Vagina (tissue), 2 donors: Measurements from ENCODE around the gene JPH3. TPM values are rescaled to one million over a fixed set of nuclear protein-coding genes. Genes with fewer than 3 reads are reported as not detected.

ENCODE experiments used
- DNase-seq, 2 donors: peaks; one replicate each; pipeline ENCODE4 v3.0.0-alpha.2; 2017; ENCODE audit errors: extremely low spot score in 2 of 2
- H3K27ac ChIP-seq: fragments of 200-600 bp; sonication (generic); one replicate; pipeline ENCODE4 v1.5.1; 2019
- H3K27me3 ChIP-seq: fragments of 200-600 bp; sonication (generic); one replicate; pipeline ENCODE4 v1.5.1; 2019
- H3K36me3 ChIP-seq, 2 donors: fragments of 200-600 bp; sonication (generic); one replicate each; pipeline ENCODE4 v1.5.1; 2017 to 2019
- H3K4me1 ChIP-seq: fragments of 200-600 bp; sonication (generic); one replicate; pipeline ENCODE4 v1.5.1; 2019
- H3K4me3 ChIP-seq, 2 donors: fragments of 200-600 bp; sonication (generic); 1 replicate in 1 of 2; 2 replicates in 1 of 2; pipeline ENCODE4 v1.5.1; 2016 to 2019
- H3K9me3 ChIP-seq: fragments of 200-600 bp; sonication (generic); one replicate; pipeline ENCODE4 v1.5.1; 2019
- CTCF ChIP-seq, 3 experiments: fragments of 450-650 bp in 2 of 3; fragments of 200-600 bp in 1 of 3; sonication (generic) in 1 of 3; IDR thresholded peaks; one replicate each; pipeline ENCODE4 v1.5.1; 2017 to 2019; ENCODE audit warnings: antibody characterized with exemption in 3 of 3, mild to moderate bottlenecking in 2 of 3, moderate library complexity in 2 of 3
- POLR2A ChIP-seq, 2 donors: fragments of 450-650 bp; IDR thresholded peaks; one replicate each; pipeline ENCODE4 v1.6.1; 2017; ENCODE audit warnings: antibody characterized with exemption in 2 of 2, mild to moderate bottlenecking in 2 of 2, moderate library complexity in 2 of 2
- POLR2AphosphoS5 ChIP-seq, 2 donors: sonication (generic); formaldehyde crosslinking; IDR thresholded peaks; one replicate each; pipeline ENCODE4 v1.9.0; 2017; ENCODE audit warnings: antibody characterized with exemption in 2 of 2, mild to moderate bottlenecking in 2 of 2, low read depth in 1 of 2; ENCODE audit not compliant: insufficient read depth in 1 of 2
- intact Hi-C: fragments of 100-400 bp; cut with DNase I; formaldehyde crosslinking; loops from one replicate; pipeline ENCODE4 v1.15.1; 2023
- total RNA-seq: library from RNA; depleted of rRNA; stranded (reverse); fragments of >200 nt; gene quantifications from one replicate; pipeline ENCODE4 v1.2.3, GENCODE V29; 2016

Gene JPH3
- total RNA-seq, 1 donor from 2014 or later, result 2.0 TPM

DNA sequence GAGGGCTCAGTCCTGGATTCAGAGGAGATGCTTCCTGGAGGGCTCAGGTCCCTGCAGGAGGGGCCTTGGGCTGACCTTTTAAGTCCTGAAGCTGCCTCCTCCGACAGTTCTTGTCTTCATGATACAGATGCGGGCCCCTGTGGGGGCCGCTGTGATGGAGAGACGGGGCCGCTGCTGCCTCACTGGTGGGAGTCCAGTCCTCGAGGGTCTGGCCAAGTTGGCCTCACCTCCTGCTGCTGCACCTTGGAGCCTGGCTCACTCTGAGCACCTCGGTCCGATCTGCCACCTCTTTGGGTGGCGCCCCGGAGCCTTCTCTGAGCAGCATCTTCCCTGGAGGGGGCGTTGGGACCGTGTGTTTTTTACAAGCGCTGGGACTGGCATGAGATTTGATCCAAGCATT, 84.4 kb downstream of the JPH3 start:
- no peaks in the 10 kb centered on the region for H3K36me3 ChIP-seq
- H3K9me3 ChIP-seq, result no peaks in the 10 kb centered on the region
- DNase-seq, result no peak
- H3K27me3 ChIP-seq, result no peaks in the 10 kb centered on the region
- no peak overlapping the region for H3K27ac ChIP-seq
- H3K4me1 ChIP-seq, result no peaks in the 10 kb centered on the region
- intact Hi-C loops, result no loop called here
- TF ChIP-seq POLR2A (IDR thresholded peaks at IDR 0.05) (no peak), CTCF (IDR thresholded peaks at IDR 0.05) (no peak), POLR2AphosphoS5 (IDR thresholded peaks at IDR 0.05; ENCODE audit: insufficient read depth in 1 of 2, low read depth in 1 of 2) (no peak)
- no peak overlapping the region for H3K4me3 ChIP-seq

DNA sequence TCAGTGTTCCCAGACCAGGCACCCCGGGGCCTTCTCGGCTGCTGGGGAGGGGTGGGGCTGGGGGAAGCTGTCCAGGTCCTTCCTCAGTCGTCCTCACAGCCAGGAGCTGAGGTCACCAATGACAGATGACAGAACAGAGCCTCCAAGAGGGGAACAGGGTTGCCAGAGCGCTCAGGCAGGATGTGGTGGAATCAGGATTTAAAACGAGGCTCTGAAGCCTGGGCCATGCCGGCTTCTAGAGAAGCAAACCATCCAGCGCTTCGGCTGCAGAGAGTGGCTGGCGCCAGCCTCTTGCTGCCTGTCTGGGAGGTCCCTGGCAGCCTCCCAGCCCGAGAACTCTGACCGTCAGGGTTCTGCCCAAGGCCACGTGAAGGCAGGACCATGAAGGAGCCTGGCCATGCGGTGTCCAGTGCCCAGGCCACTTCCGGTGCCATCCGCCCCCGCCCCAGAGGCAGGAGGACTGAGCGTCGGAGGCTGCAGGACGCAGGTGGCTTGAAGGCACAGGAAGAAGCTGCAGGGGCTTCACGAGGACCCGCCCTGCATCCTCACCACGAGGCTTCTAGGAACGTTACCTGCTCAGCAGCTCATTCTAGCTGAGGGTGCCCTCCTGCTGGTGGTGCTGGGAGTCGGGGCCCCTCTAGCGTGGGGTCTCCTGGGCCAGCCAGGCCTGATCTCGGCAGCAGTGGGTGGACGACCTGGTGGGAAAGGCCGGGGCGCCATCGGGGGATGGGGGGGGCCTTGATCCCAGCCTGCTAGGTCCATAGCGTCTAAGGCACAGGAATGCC, 85.0 kb downstream of the JPH3 start:
- DNase-seq, result no peak
- intact Hi-C loops, result no loop called here
- no peaks in the 10 kb centered on the region for H3K27me3 ChIP-seq
- no peak overlapping the region for H3K27ac ChIP-seq
- TF ChIP-seq CTCF (IDR thresholded peaks at IDR 0.05) (no peak), POLR2A (IDR thresholded peaks at IDR 0.05) (no peak), POLR2AphosphoS5 (IDR thresholded peaks at IDR 0.05; ENCODE audit: insufficient read depth in 1 of 2, low read depth in 1 of 2) (no peak)
- H3K9me3 ChIP-seq, result no peaks in the 10 kb centered on the region
- no peaks in the 10 kb centered on the region for H3K36me3 ChIP-seq
- no peak overlapping the region for H3K4me3 ChIP-seq
- no peaks in the 10 kb centered on the region for H3K4me1 ChIP-seq

DNA sequence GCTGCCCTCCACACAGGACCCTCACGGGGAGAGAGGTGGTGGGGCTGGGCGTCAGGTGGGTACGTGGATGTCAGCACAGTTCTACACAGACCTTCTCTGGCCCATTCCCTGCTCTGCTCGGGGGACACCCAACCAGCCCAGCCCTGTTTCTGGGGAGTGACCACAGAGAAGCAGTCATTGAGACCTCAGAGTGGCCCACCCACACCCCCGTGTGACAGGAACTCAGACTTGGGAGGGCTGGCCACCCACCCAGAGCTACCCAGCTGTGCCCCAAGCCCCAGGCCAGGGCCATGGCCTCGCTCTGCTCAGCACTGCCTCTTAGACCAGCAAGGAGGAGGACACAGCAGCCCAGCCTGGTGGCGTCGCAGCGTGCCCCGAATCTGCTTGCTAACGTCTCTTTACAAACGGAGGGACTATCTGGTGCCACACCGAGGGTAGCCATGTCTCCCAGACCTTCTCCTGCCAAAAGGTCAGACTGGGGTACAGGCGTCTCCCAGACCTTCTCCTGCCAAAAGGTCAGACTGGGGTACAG, 85.8 kb downstream of the JPH3 start:
- no peaks in the 10 kb centered on the region for H3K9me3 ChIP-seq
- TF ChIP-seq POLR2A (IDR thresholded peaks at IDR 0.05) (no peak), CTCF (IDR thresholded peaks at IDR 0.05) (no peak), POLR2AphosphoS5 (IDR thresholded peaks at IDR 0.05; ENCODE audit: insufficient read depth in 1 of 2, low read depth in 1 of 2) (no peak)
- no peaks in the 10 kb centered on the region for H3K4me1 ChIP-seq
- no peak overlapping the region for H3K4me3 ChIP-seq
- intact Hi-C loops, result no loop called here
- no peaks in the 10 kb centered on the region for H3K27me3 ChIP-seq
- no peaks in the 10 kb centered on the region for H3K36me3 ChIP-seq
- no peak overlapping the region for H3K27ac ChIP-seq
- no peak for DNase-seq

GRCh38 chr16:87688876-87689815, 86.8 kb downstream of the JPH3 start:
- intact Hi-C loops, result no loop called here

More at GRCh38 chr16:87688876-87689815, 86.8 kb downstream of the JPH3 start:
- no peak for DNase-seq
- H3K27me3 ChIP-seq, result no peaks in the 10 kb centered on the region
- TF ChIP-seq POLR2AphosphoS5 (IDR thresholded peaks at IDR 0.05; ENCODE audit: insufficient read depth in 1 of 2, low read depth in 1 of 2) (no peak), CTCF (IDR thresholded peaks at IDR 0.05) (no peak), POLR2A (IDR thresholded peaks at IDR 0.05) (no peak)
- H3K36me3 ChIP-seq, result no peaks in the 10 kb centered on the region
- no peaks in the 10 kb centered on the region for H3K4me1 ChIP-seq
- no peak overlapping the region for H3K27ac ChIP-seq
- no peaks in the 10 kb centered on the region for H3K9me3 ChIP-seq
- no peak overlapping the region for H3K4me3 ChIP-seq
